Small intestine (tissue), 7 donors: ENCODE data around the gene LRP10. TPM values are rescaled to one million over a fixed set of nuclear protein-coding genes. Genes with fewer than 3 reads are reported as not detected.

Source experiments
- DNase-seq, 2 donors: peaks; one replicate each; pipeline versions ENCODE4 v3.0.0 to v3.0.0-alpha.2; 2013
- FAIRE-seq: peaks from 2 replicates; lab custom pipeline; 2012; peaks lifted over from hg19 to GRCh38; lab: Jason Lieb, UNC
- H3K27ac ChIP-seq, 3 donors: one replicate each; pipeline ENCODE4 v1.5.1; 2013; ENCODE audit warnings: low read length in 2 of 3, mild to moderate bottlenecking in 2 of 3, control low read depth in 1 of 3, inconsistent platforms in 1 of 3, low read depth in 1 of 3, moderate library complexity in 1 of 3
- H3K27me3 ChIP-seq, 3 donors: one replicate each; pipeline ENCODE4 v1.6.1; 2013; ENCODE audit warnings: low read length in 3 of 3, inconsistent platforms in 1 of 3; ENCODE audit not compliant: control insufficient read depth in 3 of 3, insufficient read depth in 3 of 3
- H3K36me3 ChIP-seq, 3 donors: one replicate each; pipeline ENCODE4 v1.6.1; 2013; ENCODE audit warnings: low read length in 3 of 3, inconsistent platforms in 1 of 3, low read depth in 1 of 3, mild to moderate bottlenecking in 1 of 3, moderate library complexity in 1 of 3; ENCODE audit not compliant: control insufficient read depth in 3 of 3, insufficient read depth in 2 of 3
- H3K4me1 ChIP-seq, 3 donors: one replicate each; pipeline ENCODE4 v1.6.1; 2013; ENCODE audit warnings: low read length in 2 of 3, inconsistent platforms in 1 of 3, low read depth in 1 of 3, mild to moderate bottlenecking in 1 of 3, moderate library complexity in 1 of 3; ENCODE audit not compliant: control insufficient read depth in 3 of 3, insufficient read depth in 2 of 3
- H3K4me3 ChIP-seq, 3 donors: one replicate each; pipeline ENCODE4 v1.5.1; 2013; ENCODE audit warnings: low read length in 3 of 3, control low read depth in 1 of 3, inconsistent platforms in 1 of 3, low read depth in 1 of 3, mild to moderate bottlenecking in 1 of 3, moderate library complexity in 1 of 3
- H3K9me3 ChIP-seq, 2 donors: one replicate each; pipeline ENCODE4 v1.6.1; 2013; ENCODE audit warnings: low read depth in 1 of 2, low read length in 1 of 2; ENCODE audit not compliant: control insufficient read depth in 2 of 2, insufficient read depth in 1 of 2
- whole genome bisulfite sequencing, 3 donors: extraction: QIAGEN DNeasy Blood & Tissue Kit; methylation state at CpG; one replicate each; pipeline ENCODE4 v1.1.7; 2013; 5-methylcytosine and 5-hydroxymethylcytosine counted together
- polyA plus RNA-seq, 4 donors: library from polyadenylated mRNA; stranded (reverse) in 3 of 4; unstranded in 1 of 4; fragments of 200-250 nt in 3 of 4; fragments of 120-200 nt in 1 of 4; gene quantifications; one replicate each; pipeline versions ENCODE4 v1.2.1 to v1.2.3, GENCODE V29; 2013
- donor health status: healthy with polysubstance abuse.
- donor health status: control.
- donor health status: control.
- donor health status: Bipolar disorder and iron deficiency.
- donor health status: healthy.

LRP10 gene
- polyA plus RNA-seq, 4 donors, result 19.7 to 107 (median 57.8) TPM

GRCh38 chr14:22865424-22866405 lies 5.8 kb upstream of the LRP10 start:
- no peak overlapping the region for H3K27ac ChIP-seq
- FAIRE-seq (no peak), DNase-seq (peak in 1 of 2 donors; percentile 24)
- no peaks in the 10 kb centered on the region for H3K27me3 ChIP-seq
- H3K4me1 ChIP-seq, result peaks cover 0 to 5% (median 3%) of the 10 kb centered on the region in 3 donors
- no peaks in the 10 kb centered on the region for H3K36me3 ChIP-seq
- no peak overlapping the region for H3K4me3 ChIP-seq
- no peaks in the 10 kb centered on the region for H3K9me3 ChIP-seq
- WGBS, 3 donors, result 50 to 52% (median 52%) methylated on average over 6 of the region's 6 CpGs

- Histone ChIP-seq H3K4me3 (no peak overlapping the region), H3K36me3 (no peaks in the 10 kb centered on the region), H3K27ac (no peak overlapping the region), H3K4me1 (peaks cover 0 to 5% (median 5%) of the 10 kb centered on the region in 3 donors), H3K27me3 (no peaks in the 10 kb centered on the region), H3K9me3 (no peaks in the 10 kb centered on the region)
- FAIRE-seq, result no peak
- no peak for DNase-seq
- 96 to 98% (median 98%) methylated on average over 5 of the region's 5 CpGs for WGBS, 3 donors
These were observed 4.7 kb upstream of the LRP10 start for GRCh38 chr14:22866874-22867273.

- WGBS, 3 donors, result 0 to 4% (median 0%) methylated on average over 1 of the region's 1 CpG
- Histone ChIP-seq H3K4me3 (peak overlapping the region in 2 of 3 donors; percentile 72 to 95), H3K4me1 (peaks cover 0 to 10% (median 2%) of the 10 kb centered on the region in 3 donors), H3K36me3 (peaks cover 6 to 28% (median 15%) of the 10 kb centered on the region in 3 donors), H3K9me3 (no peaks in the 10 kb centered on the region), H3K27ac (peak overlapping the region; percentile 90 to 99 (median 97)), H3K27me3 (no peaks in the 10 kb centered on the region)
- FAIRE-seq (no peak), DNase-seq (no peak)
These were observed 723 bp upstream of the LRP10 start for GRCh38 chr14:22870811-22871223.

- Histone ChIP-seq H3K9me3 (no peaks in the 10 kb centered on the region), H3K4me1 (peaks cover 0 to 19% (median 0%) of the 10 kb centered on the region in 3 donors), H3K36me3 (peaks cover 6 to 42% (median 28%) of the 10 kb centered on the region in 3 donors), H3K27ac (peak overlapping the region; percentile 90 to 99 (median 97)), H3K4me3 (peak overlapping the region; percentile 72 to 95 (median 92)), H3K27me3 (no peaks in the 10 kb centered on the region)
- FAIRE-seq (no peak), DNase-seq (peak; percentile 88 to 94)
- WGBS, 3 donors, result 0 to 1% (median 0%) methylated on average over 26 to 45 of the region's 45 CpGs
These were observed 693 bp downstream of the LRP10 start for GRCh38 chr14:22872033-22872832.

GRCh38 chr14:22872833-22873520 lies 1.4 kb downstream of the LRP10 start:
- DNase-seq (no peak), FAIRE-seq (no peak)
- peaks cover 9 to 49% (median 32%) of the 10 kb centered on the region in 3 donors for H3K36me3 ChIP-seq
- no peaks in the 10 kb centered on the region for H3K27me3 ChIP-seq
- no peaks in the 10 kb centered on the region for H3K9me3 ChIP-seq
- peak overlapping the region in 2 of 3 donors; percentile 90 to 97 for H3K27ac ChIP-seq
- 28 to 43% (median 33%) methylated on average over 10 of the region's 10 CpGs for WGBS, 3 donors
- peak overlapping the region; percentile 72 to 95 (median 92) for H3K4me3 ChIP-seq
- peaks cover 0 to 19% (median 0%) of the 10 kb centered on the region in 3 donors for H3K4me1 ChIP-seq

- FAIRE-seq (no peak), DNase-seq (no peak)
- Histone ChIP-seq H3K4me1 (peaks cover 0 to 19% (median 0%) of the 10 kb centered on the region in 3 donors), H3K27ac (no peak overlapping the region), H3K4me3 (no peak overlapping the region), H3K36me3 (peaks cover 14 to 62% (median 35%) of the 10 kb centered on the region in 3 donors), H3K27me3 (no peaks in the 10 kb centered on the region), H3K9me3 (no peaks in the 10 kb centered on the region)
- 95 to 96% (median 96%) methylated on average over 15 of the region's 15 CpGs for WGBS, 3 donors
These were observed 3.6 kb downstream of the LRP10 start for GRCh38 chr14:22875003-22875747.

GRCh38 chr14:22875748-22876319 lies 4.3 kb downstream of the LRP10 start:
- WGBS, 3 donors, result 96 to 98% (median 96%) methylated on average over 20 of the region's 20 CpGs
- DNase-seq, result no peak
- Histone ChIP-seq H3K36me3 (peaks cover 14 to 62% (median 35%) of the 10 kb centered on the region in 3 donors), H3K4me3 (no peak overlapping the region), H3K27me3 (no peaks in the 10 kb centered on the region), H3K9me3 (no peaks in the 10 kb centered on the region), H3K4me1 (peaks cover 0 to 15% (median 0%) of the 10 kb centered on the region in 3 donors), H3K27ac (no peak overlapping the region)
- no peak for FAIRE-seq
